ENCODE results near the gene GGTLC2. TPM values are rescaled to one million over a fixed set of nuclear protein-coding genes. Genes with fewer than 3 reads are reported as not detected.
"Not testable (repeated sequence)": the region's sequence is repeated elsewhere in the genome, so short reads cannot be mapped to it uniquely, and the experiment has no call there.

The GGTLC2 gene
- total RNA-seq, 2 donors from 2014 or later, result not detected

DNA sequence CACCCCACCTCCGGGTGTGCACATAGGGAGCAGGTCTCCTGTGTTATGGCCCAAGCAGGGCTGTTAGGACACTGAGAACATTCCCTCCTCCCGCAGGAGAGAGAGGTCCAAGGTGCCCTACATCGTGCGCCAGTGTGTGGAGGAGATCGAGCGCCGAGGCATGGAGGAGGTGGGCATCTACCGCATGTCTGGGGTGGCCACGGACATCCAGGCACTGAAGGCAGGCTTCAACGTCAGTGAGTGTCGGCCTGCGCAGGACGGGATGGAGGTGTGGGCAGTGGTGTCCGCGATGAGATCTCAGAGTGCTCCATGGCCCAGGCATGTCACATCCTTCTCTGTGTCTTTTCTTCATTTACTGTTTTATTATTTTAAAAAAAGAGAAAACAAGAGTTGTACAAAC lies 12.2 kb upstream of the GGTLC2 start:
- intact Hi-C loops (cut with DNase I); DNase-seq (ENCODE audit: low spot score): not testable (repeated sequence)

DNA sequence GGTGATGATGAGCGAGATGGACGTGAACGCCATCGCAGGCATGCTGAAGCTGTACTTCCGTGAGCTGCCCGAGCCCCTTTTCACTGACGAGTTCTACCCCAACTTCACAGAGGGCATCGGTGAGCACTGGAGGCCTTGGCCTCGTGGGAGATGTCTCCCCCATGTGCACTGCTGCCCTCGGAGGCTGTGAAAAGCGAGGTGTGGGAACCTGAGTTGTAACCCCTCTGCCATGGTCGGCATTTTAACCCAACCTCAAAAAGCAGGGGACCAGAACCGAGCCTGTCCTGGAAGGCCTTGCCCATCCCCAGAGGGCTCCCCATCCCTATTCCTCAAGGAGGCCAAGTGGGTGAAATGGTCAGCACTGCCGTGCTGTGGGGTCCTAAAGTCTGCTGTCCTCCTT lies 10.9 kb upstream of the GGTLC2 start:
- intact Hi-C loops (cut with DNase I); DNase-seq (ENCODE audit: low spot score): not testable (repeated sequence)

DNA sequence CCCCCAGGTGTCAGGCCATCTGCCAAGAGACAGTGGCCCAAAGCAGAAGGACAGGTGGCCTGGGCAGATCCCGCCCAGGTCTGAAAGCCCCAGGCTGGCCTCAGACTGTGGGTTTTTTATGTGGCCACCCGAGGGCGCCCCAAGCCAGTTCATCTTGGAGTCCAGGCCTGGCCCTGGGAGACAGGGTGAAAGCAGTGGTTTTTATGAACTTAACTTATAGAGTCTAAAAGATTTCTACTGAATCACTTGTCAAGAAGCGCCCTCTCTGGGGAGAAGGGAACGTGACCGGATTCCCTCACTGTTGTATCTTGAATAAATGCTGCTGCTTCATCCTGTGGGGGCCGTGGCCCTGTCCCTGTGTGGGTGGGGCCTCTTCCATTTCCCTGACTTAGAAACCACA lies 8.2 kb upstream of the GGTLC2 start:
- intact Hi-C loops (cut with DNase I); DNase-seq (ENCODE audit: low spot score): not testable (repeated sequence)

DNA sequence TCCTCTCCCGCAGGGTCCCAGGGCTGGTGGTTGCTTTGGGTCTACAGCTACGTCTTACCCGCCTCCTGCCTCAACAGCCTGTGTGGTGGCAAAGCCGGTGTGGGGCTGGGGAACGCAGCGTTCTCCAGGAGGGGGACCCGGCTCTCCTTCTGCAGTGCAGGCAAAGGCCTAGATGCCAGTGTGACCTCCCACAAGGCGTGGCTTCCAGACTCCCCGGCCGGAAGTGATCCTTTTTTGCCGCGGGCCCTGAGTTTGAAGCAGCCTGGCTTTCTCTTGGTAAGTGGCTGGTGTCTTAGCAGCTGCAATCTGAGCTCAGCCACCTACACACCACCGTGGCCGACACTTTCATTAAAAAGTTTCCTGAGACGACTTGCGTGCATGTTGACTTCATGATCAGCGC lies 6.1 kb upstream of the GGTLC2 start:
- DNase-seq (ENCODE audit: low spot score), result not testable (repeated sequence)

DNA sequence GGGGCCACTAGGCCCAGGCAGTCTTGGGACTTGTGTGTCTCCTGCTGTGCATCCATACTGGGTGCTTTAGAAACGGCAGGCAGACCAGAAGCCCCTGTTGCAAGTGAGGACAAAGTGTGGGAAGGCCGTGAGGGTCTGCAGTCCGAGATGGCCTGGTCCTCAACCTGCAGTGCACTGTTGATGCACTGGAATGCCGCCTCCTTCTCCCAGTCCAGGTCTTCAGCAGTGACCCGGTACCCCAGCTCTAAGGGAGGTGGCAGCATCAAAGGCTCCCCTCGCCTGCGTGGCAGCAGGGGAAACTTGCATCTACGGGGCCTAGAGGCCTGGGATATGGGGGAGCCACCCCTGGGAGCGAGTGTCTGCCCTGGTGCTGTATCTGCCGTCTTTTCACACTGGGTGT lies 2.2 kb upstream of the GGTLC2 start:
- intact Hi-C loops (cut with DNase I); DNase-seq (ENCODE audit: low spot score): not testable (repeated sequence)

More for the DNA sequence above, 6.1 kb upstream of the GGTLC2 start:
- intact Hi-C loops (cut with DNase I), result not testable (repeated sequence)

DNA sequence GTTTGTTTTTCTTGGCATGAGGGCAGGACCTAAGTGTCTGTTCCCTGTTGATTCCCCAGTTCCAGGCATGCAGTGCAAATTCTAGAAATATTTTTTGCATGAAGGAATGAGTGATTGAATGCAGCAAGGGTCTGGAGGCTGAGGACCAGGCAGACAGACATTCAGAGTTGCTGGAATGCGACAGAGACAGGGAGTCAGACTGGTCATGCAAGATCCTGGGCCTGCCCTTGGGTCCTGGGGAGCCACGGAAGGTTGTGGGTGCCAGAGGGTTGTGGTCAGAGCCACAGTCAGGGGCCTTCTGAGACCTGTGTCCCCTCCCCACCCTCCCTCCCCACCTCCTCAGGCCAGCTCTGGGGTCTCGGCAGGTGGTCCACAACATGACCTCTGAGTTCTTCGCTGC lies 1.6 kb downstream of the GGTLC2 start:
- intact Hi-C loops (cut with DNase I); DNase-seq (ENCODE audit: low spot score): not testable (repeated sequence)

DNA sequence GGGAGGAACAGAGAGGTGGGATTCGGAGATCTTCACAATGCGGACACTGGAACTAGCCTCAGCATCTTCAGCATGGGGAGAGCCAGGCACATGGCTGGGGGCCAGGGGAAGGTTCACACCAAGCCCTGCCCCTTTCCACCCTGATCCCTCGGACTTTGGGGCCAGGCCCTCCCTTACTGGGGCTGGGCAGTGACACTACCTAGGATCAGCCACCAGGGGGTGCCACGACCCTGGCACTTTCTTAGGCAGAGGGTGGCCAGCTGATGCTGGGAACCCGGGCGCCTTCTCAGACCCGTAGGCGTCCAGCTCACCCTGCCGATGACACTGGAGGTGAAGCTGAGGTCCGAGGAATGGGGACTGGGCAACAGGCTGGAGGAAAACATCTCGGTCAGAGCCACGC lies 3.5 kb downstream of the GGTLC2 start:
- DNase-seq (ENCODE audit: low spot score); intact Hi-C loops (cut with DNase I): not testable (repeated sequence)

DNA sequence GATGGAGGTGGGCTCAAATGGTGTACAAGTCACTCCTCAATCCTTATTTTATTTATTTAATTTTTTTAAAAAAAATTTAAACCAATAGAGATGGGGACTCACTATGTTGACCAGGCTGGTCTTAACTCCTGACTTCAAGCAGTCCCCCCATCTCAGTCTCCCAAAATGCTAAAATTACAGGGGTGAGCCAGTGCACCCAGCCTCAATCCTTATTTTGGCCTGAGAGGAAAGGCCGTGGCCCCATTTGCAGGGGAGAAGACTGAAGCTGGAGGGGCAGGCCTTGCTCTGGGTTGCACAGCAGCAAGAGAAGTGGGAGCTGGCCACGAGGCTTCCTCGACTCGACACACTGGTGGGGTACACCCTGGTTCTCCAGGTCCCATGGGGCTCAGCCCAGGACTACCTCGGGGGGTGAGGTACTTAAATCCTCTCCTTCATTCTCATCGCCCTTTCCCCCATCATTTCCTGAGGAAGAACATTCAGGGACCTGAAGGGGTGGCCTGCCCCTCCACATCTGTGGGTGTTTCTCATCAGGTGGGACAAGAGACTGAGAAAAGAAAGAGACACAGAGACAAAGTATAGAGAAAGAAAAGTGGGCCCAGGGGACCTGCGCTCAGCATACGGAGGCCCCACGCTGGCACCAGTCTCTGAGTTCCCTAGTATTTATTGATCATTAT lies 4.6 kb downstream of the GGTLC2 start:
- intact Hi-C loops (cut with DNase I); DNase-seq (ENCODE audit: low spot score): not testable (repeated sequence)

DNA sequence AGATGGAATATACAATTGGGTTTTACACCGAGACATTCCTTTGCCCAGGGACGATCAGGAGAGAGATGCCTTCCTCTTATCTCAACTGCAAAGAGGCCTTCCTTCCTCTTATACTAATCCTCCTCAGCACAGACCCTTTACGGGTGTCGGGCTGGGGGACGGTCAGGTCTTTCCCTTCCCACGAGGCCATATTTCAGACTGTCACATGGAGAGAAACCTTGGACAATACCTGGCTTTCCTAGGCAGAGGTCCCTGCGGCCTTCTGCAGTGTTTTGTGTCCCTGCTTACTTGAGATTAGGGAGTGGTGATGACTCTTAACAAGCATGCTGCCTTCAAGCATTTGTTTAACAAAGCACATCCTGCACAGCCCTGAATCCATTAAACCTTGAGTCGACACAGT lies 5.3 kb downstream of the GGTLC2 start:
- DNase-seq (ENCODE audit: low spot score); intact Hi-C loops (cut with DNase I): not testable (repeated sequence)

DNA sequence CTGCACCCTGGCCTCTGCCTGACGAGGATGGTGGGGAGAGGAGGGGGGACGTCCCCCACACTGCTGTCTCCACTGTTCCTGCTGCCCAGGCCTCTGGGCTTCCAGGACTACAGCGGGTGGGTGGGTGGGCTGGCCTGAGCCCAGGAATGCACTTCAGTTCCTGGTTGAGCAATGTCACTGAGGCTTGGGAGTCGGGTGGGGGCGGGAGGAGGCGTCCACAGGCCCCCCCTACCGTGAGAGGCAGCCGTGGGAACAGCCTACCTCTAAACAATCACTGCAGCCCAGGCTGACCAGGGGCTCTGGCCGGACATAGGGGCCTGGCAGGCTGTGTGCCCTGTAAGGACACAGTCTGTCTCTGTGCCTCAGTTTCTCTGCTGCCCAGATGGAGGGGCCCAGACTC lies 6.0 kb downstream of the GGTLC2 start:
- intact Hi-C loops (cut with DNase I); DNase-seq (ENCODE audit: low spot score): not testable (repeated sequence)

DNA sequence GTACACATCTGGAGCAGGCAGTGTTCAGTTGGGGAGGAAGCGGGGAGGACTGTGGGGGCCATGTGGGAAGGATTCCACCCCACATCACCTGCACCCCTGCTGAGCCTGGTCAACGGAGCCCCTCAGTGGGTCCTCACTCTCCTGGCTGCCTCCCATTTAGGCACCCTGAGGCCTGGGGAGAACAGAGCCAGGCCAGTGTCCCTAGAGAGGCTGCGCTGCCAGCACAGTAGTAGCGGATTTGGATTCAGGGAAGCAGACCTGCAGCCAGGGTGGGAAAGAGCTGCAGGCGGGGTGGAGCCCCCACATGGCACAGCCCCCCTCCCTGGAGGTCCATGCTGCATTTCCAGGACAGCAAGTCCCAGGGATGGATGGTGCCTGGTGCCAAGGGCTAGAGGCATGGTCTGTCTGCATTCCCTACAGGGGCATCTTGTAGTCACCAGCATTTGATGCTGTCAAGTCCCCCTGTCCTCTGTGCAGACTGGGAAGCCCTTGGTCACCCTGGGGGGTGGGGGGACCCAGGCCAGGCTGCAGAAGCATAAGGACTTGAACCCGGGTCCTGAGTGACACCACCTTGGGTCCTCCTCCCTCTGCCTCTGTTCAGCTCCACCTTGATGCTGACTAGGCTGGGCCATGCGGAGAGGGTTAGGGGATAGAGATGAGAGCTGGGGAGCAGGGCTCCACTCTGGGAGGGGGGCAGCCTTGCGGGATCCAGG lies 6.5 kb downstream of the GGTLC2 start:
- not testable (repeated sequence) for DNase-seq (ENCODE audit: low spot score)

DNA sequence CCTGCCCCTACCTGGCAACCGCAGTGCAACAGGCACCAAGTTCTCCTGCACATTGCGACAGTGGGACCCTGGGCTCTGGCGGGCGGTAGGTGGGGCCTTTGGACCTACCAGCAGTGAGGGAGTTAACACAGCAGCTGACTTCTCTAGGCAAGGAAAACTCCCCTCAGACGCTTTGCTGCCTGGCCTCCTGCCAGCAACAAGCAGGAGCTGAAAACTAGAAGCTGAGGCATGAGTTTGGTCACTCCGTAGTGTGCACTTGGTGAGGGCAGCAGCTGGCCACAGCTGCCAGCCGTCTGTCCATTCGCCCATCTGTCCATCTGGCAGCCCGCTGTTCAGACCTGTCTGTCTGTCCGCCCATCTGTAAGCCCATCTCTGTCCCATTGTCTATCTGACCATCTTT lies 7.2 kb downstream of the GGTLC2 start:
- intact Hi-C loops (cut with DNase I); DNase-seq (ENCODE audit: low spot score): not testable (repeated sequence)

More for the DNA sequence above, 6.5 kb downstream of the GGTLC2 start:
- intact Hi-C loops (cut with DNase I), result not testable (repeated sequence)

DNA sequence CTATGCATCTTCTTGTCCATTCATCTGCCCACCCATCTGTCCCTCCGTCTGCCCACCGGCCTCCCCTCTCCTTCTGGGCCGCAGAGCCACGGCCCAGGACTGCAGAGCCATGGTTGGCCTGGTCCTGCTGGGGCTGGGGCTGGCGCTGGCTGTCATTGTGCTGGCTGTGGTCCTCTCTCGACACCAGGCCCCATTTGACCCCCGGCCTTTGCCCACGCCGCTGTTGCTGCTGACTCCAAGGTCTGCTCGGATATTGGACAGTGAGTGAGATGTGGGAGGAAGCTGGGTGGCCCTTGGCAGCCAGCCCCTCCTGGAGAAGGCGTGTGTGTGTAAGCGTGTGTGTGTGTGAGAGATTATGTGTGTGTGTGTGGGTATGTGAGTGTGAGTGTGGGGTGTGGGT lies 7.7 kb downstream of the GGTLC2 start:
- DNase-seq (ENCODE audit: low spot score); intact Hi-C loops (cut with DNase I): not testable (repeated sequence)

DNA sequence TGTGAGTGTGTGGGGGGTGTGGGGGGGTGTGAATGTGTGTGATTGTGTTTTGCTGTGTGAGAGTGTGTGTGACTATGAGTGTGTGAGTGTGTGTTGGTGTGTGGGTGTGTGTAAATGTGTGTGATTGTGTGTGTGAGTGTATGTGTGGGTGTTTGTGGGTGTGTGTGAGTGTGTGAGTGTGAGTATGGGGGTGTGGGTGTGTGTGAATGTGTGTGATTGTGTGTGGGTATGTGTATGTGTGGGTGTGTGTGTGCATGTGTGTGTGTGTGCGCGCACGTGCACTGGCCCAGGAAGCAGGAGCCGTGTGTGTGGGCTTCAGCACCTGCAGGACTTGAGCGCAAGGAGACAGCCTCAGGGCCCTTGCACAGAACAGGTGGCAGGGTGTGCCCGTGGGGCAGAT lies 8.2 kb downstream of the GGTLC2 start:
- intact Hi-C loops (cut with DNase I); DNase-seq (ENCODE audit: low spot score): not testable (repeated sequence)

DNA sequence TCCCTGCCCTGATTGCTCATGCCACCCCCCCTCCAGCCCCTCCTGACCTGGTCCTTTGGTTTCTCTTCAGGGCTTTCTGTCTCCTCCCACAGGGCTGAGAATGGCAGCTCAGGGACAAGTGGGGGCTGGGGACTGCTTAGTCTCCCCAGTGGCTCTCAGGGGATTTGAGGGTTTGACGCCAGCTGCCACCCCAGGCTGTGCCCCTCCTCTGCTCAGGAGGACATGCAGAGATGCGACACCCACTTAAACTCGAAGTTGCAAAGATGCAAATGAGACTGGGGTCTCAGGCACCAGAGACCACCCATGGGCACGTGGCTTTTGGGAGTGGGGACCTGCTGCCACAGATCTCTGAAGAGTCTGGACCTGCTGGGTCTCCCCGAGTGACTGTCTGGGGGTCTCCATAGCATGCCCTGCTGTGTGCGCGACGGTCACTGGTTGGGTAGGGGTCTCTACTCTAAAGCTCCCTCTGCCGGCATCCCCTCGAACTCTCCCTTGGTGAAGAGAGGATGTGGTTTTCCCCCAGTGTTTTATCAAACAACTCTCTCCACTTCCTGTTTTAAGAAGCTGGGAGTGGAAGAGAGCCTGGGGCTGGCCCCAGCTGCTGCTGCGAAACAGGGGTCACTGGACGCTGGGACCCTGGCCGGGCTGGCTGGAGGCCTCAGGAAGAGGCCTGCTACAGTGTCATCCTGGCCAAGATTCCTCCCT lies 9.4 kb downstream of the GGTLC2 start:
- DNase-seq (ENCODE audit: low spot score); intact Hi-C loops (cut with DNase I): not testable (repeated sequence)

DNA sequence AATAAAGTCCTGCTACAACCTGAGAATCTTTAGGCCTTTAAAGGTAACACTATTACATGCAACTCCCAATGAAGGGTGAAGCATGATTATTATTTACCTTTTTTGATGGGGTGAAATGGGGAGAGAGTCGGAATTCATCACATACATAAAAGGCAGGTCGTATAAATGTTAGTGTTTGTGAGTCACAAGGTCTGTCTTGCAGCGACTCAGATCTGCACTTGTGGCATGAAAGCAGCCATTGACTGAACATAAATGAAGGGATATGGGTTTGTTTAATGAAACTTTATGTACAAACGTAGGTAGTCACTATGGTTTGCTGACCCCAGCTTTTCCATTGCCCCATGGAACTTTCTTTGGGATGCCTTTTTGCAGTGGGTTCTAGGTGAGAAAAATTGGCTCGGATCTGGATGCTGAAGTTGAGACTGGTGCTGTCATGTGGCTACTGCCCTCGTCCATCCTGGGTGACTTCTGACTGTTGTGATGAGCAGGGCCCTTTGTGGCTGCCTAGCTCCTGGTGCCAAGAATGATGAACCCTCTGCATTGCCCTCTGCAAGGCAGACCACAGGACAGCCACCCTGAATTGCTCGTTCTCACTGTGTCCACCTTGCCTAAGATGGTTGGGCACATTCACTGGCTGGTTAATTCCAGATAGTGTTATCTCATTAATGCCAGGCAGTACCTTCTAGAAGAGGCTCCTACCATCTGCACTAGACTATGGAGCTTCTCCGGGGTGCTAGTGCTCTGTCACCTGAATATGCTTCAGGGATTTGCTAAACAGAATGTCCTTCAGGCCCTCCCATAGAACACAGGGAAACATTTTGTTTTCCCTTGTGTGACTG lies 11.3 kb downstream of the GGTLC2 start:
- no peak for DNase-seq (ENCODE audit: low spot score)
- intact Hi-C loops (cut with DNase I), result no loop called here

DNA sequence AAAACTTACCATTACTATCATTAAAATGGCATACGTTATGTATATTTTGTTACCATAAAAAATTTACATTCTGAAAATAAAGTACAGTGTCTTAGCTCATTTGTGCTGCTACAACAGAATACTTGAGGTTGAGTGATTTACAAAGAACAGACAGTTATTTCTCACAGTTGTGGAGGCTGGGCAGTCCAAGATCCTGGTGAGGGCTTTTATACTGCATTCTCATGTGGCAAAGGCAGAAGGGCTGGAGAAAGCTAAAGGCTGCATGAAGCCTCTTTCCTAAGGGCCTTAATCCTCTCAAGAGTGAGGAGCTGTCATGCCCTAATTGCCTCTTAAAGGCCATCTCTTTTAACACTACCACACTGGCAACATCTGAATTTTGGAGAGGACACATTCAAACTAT lies 13.3 kb downstream of the GGTLC2 start:
- no peak for DNase-seq (ENCODE audit: low spot score)
- intact Hi-C loops (cut with DNase I), result no loop called here

DNA sequence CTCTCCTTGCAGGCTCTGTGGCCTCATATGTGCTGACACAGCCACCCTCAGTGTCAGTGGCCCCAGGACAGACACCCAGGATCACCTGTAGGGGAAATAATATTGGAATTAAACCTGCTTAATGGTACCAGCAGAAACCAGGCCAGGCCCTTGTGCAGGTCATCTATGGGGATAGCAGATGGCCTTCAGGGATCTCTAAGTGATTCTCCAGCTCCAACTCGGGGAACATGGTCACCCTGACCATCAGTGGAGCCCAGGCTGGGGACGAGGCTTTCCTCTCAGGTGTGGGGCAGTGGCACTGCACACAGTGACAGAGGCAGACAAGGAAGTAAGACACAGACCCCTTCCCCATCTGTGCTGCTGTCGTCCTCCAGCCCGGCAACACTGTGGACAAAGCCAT lies 16.9 kb downstream of the GGTLC2 start:
- intact Hi-C loops (cut with DNase I), result no loop called here
- no peak for DNase-seq (ENCODE audit: low spot score)

DNA sequence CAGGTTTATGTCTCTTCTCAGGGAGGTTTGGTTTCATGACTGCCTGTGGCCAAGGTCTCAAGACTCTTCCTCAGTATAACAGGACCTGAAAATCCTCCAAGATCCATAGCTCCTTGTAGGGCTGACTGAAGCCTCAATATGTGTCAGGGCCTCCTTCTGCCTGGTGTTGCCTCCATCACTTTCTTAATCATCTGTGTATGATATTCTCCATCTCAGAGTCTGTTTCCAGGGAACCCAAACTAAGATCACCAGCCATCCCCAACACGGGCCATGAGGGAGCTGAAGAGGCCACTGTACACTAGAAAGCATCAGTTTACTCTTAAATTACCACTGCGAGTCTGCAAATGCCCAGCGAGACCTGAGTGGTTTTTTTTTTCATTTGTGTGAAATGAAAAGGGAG lies 17.7 kb downstream of the GGTLC2 start:
- intact Hi-C loops (cut with DNase I), result no loop called here
- DNase-seq (ENCODE audit: low spot score), result no peak
